ENCODE data around the gene PPP1R9A. TPM values are rescaled to one million over a fixed set of nuclear protein-coding genes. Genes with fewer than 3 reads are reported as not detected.

PPP1R9A gene
- total RNA-seq, 1 experiment from 2014 or later: 6.3 TPM

- no peak for DNase-seq (ENCODE audit: unreplicated experiment)
- POLR2A ChIA-PET: interaction anchor here (0.6 kb wide), 1 partner anchor 96 kb away, joined by 3 read pairs; no protein-coding TSS in a partner anchor
- Mint-ChIP-seq H3K9me3 (ENCODE audit: unreplicated experiment) (no peaks in the 10 kb centered on the region), H3K4me1 (ENCODE audit: insufficient read depth, unreplicated experiment) (no peaks in the 10 kb centered on the region), H3K4me3 (ENCODE audit: unreplicated experiment) (no peak overlapping the region), H3K36me3 (ENCODE audit: insufficient read depth, unreplicated experiment) (no peaks in the 10 kb centered on the region), H3K27me3 (ENCODE audit: insufficient read depth, unreplicated experiment) (no peaks in the 10 kb centered on the region), H3K27ac (ENCODE audit: low read depth, unreplicated experiment) (no peak overlapping the region)
- intact Hi-C loops (cut with micrococcal nuclease): no loop called here
- TF ChIP-seq, protein P1, sequence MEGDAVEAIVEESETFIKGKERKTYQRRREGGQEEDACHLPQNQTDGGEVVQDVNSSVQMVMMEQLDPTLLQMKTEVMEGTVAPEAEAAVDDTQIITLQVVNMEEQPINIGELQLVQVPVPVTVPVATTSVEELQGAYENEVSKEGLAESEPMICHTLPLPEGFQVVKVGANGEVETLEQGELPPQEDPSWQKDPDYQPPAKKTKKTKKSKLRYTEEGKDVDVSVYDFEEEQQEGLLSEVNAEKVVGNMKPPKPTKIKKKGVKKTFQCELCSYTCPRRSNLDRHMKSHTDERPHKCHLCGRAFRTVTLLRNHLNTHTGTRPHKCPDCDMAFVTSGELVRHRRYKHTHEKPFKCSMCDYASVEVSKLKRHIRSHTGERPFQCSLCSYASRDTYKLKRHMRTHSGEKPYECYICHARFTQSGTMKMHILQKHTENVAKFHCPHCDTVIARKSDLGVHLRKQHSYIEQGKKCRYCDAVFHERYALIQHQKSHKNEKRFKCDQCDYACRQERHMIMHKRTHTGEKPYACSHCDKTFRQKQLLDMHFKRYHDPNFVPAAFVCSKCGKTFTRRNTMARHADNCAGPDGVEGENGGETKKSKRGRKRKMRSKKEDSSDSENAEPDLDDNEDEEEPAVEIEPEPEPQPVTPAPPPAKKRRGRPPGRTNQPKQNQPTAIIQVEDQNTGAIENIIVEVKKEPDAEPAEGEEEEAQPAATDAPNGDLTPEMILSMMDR (IDR thresholded peaks at IDR 0.05; ENCODE audit: unreplicated experiment): no peak
- CTCF ChIA-PET: interaction anchor here (1.0 kb wide), 2 partner anchors 13 to 466 kb away, joined by 3 to 5 read pairs; no protein-coding TSS in a partner anchor
- no TSS peak for BruUV-seq (replicated peaks)
Measured at GRCh38 chr7:94901981-94902380, 5.4 kb upstream of the PPP1R9A start.

DNA sequence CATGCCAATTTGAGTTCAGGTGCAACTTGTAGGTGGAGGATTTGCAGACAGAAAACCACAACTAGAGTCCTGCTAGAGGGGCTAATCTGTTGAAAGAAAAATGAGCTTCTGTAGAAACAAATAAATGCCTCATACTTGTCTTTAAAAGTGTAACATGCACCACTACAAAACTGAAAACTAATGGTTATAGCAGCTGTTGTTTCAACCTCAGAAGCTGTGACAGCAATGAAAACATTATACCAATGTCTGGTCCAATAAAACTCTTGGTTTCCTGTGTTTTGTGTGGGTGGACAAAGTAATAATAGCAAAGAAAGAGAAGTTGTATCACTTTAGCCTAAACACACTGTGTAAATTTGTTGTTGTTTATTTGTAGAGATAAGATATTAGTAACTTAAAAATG lies 3.4 kb upstream of the PPP1R9A start:
- DNase-seq (ENCODE audit: unreplicated experiment): no peak
- POLR2A ChIA-PET: interaction anchor here (0.6 to 1.0 kb wide), 2 partner anchors 12 to 233 kb away, joined by 3 read pairs; no protein-coding TSS in a partner anchor
- no peak overlapping the region for H3K4me3 Mint-ChIP-seq (ENCODE audit: unreplicated experiment)
- H3K27ac Mint-ChIP-seq (ENCODE audit: low read depth, unreplicated experiment): no peak overlapping the region
- peaks cover under 1% of the 10 kb centered on the region for H3K27me3 Mint-ChIP-seq (ENCODE audit: insufficient read depth, unreplicated experiment)
- TF ChIP-seq, protein P1 (IDR thresholded peaks at IDR 0.05; ENCODE audit: unreplicated experiment): no peak
- no peaks in the 10 kb centered on the region for H3K9me3 Mint-ChIP-seq (ENCODE audit: unreplicated experiment)
- no peaks in the 10 kb centered on the region for H3K4me1 Mint-ChIP-seq (ENCODE audit: insufficient read depth, unreplicated experiment)
- CTCF ChIA-PET: interaction anchor here (1.2 kb wide), 1 partner anchor 15 kb away, joined by 5 read pairs; no protein-coding TSS in a partner anchor
- no TSS peak for BruUV-seq (replicated peaks)
- intact Hi-C loops (cut with micrococcal nuclease): no loop called here
- no peaks in the 10 kb centered on the region for H3K36me3 Mint-ChIP-seq (ENCODE audit: insufficient read depth, unreplicated experiment)

- Mint-ChIP-seq H3K36me3 (ENCODE audit: insufficient read depth, unreplicated experiment) (no peaks in the 10 kb centered on the region), H3K27ac (ENCODE audit: low read depth, unreplicated experiment) (no peak overlapping the region), H3K4me3 (ENCODE audit: unreplicated experiment) (no peak overlapping the region), H3K4me1 (ENCODE audit: insufficient read depth, unreplicated experiment) (no peaks in the 10 kb centered on the region), H3K9me3 (ENCODE audit: unreplicated experiment) (no peaks in the 10 kb centered on the region), H3K27me3 (ENCODE audit: insufficient read depth, unreplicated experiment) (peaks cover 11% of the 10 kb centered on the region)
- no TSS peak for BruUV-seq (replicated peaks)
- intact Hi-C loops (cut with micrococcal nuclease): no loop called here
- CTCF ChIA-PET: interaction anchor here (0.8 to 1.2 kb wide), 2 partner anchors 16 to 173 kb away, joined by 3 to 5 read pairs; no protein-coding TSS in a partner anchor
- DNase-seq (ENCODE audit: unreplicated experiment): no peak
- TF ChIP-seq, protein P1 (IDR thresholded peaks at IDR 0.05; ENCODE audit: unreplicated experiment): no peak
- POLR2A ChIA-PET: no interaction called here
Measured at GRCh38 chr7:94904982-94905381, 2.4 kb upstream of the PPP1R9A start.

DNA sequence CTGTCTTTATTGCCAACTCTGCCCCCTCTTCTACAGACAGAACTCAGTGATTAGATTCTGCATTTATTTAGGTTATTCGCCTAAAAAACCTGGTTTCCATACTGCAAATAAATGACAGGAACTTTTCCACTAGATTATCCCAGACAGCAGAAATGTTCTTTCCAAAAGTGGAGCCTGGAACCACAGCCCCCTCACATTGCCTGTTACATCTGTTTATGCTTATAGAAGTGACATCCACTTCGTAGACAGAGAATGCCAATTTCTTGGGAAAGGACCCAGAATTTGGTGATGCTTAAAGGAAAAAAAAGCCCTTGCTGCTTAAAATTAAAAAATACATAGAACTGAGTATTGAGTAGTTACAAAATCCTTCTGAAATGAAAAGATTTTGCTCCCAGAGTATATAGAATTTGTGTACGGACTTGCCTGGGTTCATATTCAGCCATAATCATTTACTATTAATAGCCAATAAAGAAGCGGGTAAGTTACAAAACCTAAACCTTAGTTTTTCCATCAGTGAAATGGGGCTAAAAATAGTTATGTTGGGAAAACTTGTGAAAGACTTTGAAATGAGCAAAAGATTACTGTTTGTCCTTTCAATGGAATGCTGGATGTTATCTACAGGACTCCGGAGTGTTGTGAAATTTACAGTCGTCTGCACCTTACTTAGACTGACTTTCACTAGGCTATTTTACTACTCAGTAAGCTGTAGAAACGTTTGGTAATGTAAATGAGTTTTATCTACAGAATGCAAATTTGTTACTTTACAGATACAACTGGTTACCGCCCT lies 1.1 kb upstream of the PPP1R9A start:
- Mint-ChIP-seq H3K27me3 (ENCODE audit: insufficient read depth, unreplicated experiment) (peaks cover 21% of the 10 kb centered on the region), H3K27ac (ENCODE audit: low read depth, unreplicated experiment) (no peak overlapping the region)

More for the DNA sequence above, 1.1 kb upstream of the PPP1R9A start:
- DNase-seq (ENCODE audit: unreplicated experiment): no peak
- H3K4me3 Mint-ChIP-seq (ENCODE audit: unreplicated experiment): no peak overlapping the region
- no peaks in the 10 kb centered on the region for H3K36me3 Mint-ChIP-seq (ENCODE audit: insufficient read depth, unreplicated experiment)
- ChIA-PET POLR2A (no interaction called here), CTCF (interaction anchor here (0.5 to 0.6 kb wide), 2 partner anchors 101 to 323 kb away, joined by 3 read pairs; no protein-coding TSS in a partner anchor)
- no TSS peak for BruUV-seq (replicated peaks)
- TF ChIP-seq, protein P1 (IDR thresholded peaks at IDR 0.05; ENCODE audit: unreplicated experiment): no peak
- no peaks in the 10 kb centered on the region for H3K9me3 Mint-ChIP-seq (ENCODE audit: unreplicated experiment)
- H3K4me1 Mint-ChIP-seq (ENCODE audit: insufficient read depth, unreplicated experiment): no peaks in the 10 kb centered on the region
- intact Hi-C loops (cut with micrococcal nuclease): loop anchor here (2.0 kb wide), 1 partner anchor 249 kb away; the partner anchor contains the start of gene SGCE
